Esophagus squamous epithelium (tissue), 4 donors: Measurements from ENCODE around the gene EIF2AK3.

ENCODE experiments used
- CTCF ChIP-seq, 6 experiments: fragments of 450-650 bp in 4 of 6; fragments of 200-600 bp in 2 of 6; sonication (generic) in 2 of 6; IDR thresholded peaks; one replicate each; pipeline ENCODE4 v1.5.1; 2016 to 2019; ENCODE audit warnings: antibody characterized with exemption in 6 of 6, mild to moderate bottlenecking in 4 of 6, moderate library complexity in 4 of 6
- POLR2A ChIP-seq, 4 donors: fragments of 450-650 bp; IDR thresholded peaks; one replicate each; pipeline ENCODE4 v1.6.1; 2017; ENCODE audit warnings: antibody characterized with exemption in 4 of 4, mild to moderate bottlenecking in 4 of 4, moderate library complexity in 3 of 4

DNA sequence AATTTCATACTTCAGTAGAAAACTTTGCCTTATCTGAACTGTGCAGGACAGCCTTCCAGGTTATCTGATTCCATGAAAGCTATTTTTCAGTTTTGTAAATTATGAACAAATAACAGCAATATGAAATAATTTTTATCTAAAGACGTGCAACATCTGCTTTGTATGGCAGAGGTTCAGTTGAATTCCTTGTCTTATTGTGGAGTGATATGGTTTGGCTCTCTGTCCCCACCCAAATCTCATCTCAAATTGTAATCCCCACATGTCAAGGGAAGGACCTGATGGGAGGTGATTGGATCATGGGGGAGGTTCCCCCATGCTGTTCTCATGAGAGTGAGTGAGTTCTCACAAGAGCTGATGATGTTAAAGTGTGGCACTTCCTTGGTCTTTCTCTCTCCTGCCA lies 46.1 kb upstream of the EIF2AK3 start:
- no peak for TF ChIP-seq CTCF (IDR thresholded peaks at IDR 0.05)
- no peak for TF ChIP-seq POLR2A (IDR thresholded peaks at IDR 0.05)
